HFFc6 (cell line): Measurements from ENCODE around the gene SMYD3. TPM values are rescaled to one million over a fixed set of nuclear protein-coding genes. Genes with fewer than 3 reads are reported as not detected.

Experiments
- DNase-seq: peaks from one replicate; pipeline ENCODE4 v3.0.0-alpha.2; 2018
- H3K27ac Mint-ChIP-seq: 2 replicates; pipeline ENCODE4 v1.8.0; 2020; ENCODE audit warnings: mild to moderate bottlenecking, mixed read lengths
- H3K27me3 Mint-ChIP-seq: 2 replicates; pipeline ENCODE4 v1.8.0; 2021; ENCODE audit warnings: mild to moderate bottlenecking, moderate library complexity, mixed read lengths; ENCODE audit not compliant: insufficient read depth
- H3K36me3 Mint-ChIP-seq: 2 replicates; pipeline ENCODE4 v1.8.0; 2021; ENCODE audit warnings: low read depth, mixed read lengths
- H3K4me1 Mint-ChIP-seq: 2 replicates; pipeline ENCODE4 v1.8.0; 2020; ENCODE audit warnings: low read depth, mixed read lengths
- H3K4me3 Mint-ChIP-seq: 2 replicates; pipeline ENCODE4 v1.8.0; 2020; ENCODE audit warnings: mild to moderate bottlenecking, moderate library complexity, mixed read lengths
- H3K9me3 Mint-ChIP-seq: 2 replicates; pipeline ENCODE4 v1.8.0; 2020; ENCODE audit warnings: mild to moderate bottlenecking, mixed read lengths
- total RNA-seq, 6 experiments: library from RNA; stranded (reverse); fragmentation: NEBNext Ultra II Directional; extraction: Animal tissue kit (Norgen Biotek cat#: 25700); gene quantifications; 2 replicates in 1 of 6; 3 replicates in 5 of 6; pipeline ENCODE4 v1.2.3, GENCODE V29; 2021
- TF ChIP-seq, protein P1 (sequence below): fragments of 200-600 bp; sonication (generic); IDR thresholded peaks from 2 replicates; pipeline ENCODE4 v1.5.0; 2021; ENCODE audit warnings: antibody characterized with exemption, mild to moderate bottlenecking

The SMYD3 gene
- total RNA-seq, 6 experiments from 2014 or later: 28.4 to 37.9 (median 31.2) TPM

DNA sequence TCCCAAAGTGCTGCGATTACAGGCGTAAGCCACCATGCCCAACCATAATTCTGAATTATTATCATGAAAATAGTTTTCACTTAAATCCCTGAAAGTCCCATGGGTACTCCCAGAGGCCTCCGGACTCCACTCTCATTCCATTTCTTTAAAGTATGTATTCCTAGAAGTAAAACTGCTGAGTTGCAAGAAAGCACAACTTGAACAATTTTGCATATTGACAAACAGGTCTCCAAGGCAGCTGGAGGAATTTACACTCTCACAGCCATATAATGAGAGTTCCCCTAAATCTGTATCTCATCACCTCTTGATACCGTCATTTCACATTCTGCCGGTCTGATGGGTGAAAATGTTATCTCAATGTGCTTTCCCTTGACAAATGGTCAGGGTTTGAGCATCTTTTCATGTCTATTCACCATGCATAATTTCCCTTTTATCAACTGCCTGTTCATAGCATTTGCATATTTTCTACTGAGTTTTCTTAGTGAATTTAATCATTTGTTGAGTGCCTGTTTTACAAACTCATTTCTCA, 129.4 kb downstream of the SMYD3 start:
- Mint-ChIP-seq H3K4me1 (peaks cover 8% of the 10 kb centered on the region; the same call in 1 of the 2 replicates), H3K27me3 (no peaks in the 10 kb centered on the region), H3K27ac (no peak overlapping the region), H3K36me3 (no peaks in the 10 kb centered on the region), H3K9me3 (no peaks in the 10 kb centered on the region), H3K4me3 (no peak overlapping the region)
- TF ChIP-seq, protein P1, sequence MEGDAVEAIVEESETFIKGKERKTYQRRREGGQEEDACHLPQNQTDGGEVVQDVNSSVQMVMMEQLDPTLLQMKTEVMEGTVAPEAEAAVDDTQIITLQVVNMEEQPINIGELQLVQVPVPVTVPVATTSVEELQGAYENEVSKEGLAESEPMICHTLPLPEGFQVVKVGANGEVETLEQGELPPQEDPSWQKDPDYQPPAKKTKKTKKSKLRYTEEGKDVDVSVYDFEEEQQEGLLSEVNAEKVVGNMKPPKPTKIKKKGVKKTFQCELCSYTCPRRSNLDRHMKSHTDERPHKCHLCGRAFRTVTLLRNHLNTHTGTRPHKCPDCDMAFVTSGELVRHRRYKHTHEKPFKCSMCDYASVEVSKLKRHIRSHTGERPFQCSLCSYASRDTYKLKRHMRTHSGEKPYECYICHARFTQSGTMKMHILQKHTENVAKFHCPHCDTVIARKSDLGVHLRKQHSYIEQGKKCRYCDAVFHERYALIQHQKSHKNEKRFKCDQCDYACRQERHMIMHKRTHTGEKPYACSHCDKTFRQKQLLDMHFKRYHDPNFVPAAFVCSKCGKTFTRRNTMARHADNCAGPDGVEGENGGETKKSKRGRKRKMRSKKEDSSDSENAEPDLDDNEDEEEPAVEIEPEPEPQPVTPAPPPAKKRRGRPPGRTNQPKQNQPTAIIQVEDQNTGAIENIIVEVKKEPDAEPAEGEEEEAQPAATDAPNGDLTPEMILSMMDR: no peak
- DNase-seq: no peak

DNA sequence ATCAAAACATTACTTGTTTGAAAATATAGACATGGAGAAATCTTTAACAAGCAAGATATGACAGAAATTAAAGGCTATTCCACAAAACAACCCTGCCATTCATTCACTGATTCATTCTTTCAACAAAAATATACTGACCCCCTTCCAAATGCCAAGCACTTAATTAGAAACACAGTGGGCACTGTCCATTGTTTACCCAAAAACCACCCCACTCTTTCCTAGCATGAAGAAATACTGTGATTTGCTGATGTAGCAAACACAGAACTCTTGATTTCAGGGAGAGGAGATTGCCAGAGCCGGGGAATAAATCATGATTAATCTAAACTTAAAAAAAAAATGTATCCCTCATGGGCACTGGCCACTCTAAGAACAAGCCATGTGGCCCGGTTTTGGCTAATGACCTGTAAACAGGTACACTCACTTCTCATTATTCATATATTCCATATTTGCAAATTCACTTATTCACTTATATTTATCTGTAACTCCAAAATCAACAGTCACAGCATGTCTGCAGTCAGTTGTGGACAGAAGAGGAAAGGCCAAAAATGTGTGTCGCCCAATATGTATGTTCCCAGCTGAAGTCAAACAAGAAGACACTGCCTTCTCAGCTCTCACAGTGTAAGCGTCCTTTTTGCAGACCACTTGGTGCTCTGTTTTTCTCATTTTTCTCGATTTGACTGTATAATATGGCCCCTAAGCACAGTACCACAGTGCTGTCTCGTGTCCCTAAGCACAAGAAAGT, 133.1 kb downstream of the SMYD3 start:
- no peaks in the 10 kb centered on the region for H3K9me3 Mint-ChIP-seq
- DNase-seq: no peak
- no peaks in the 10 kb centered on the region for H3K27me3 Mint-ChIP-seq
- H3K4me3 Mint-ChIP-seq: no peak overlapping the region
- peaks cover 8% of the 10 kb centered on the region; the same call in 1 of the 2 replicates for H3K4me1 Mint-ChIP-seq
- no peaks in the 10 kb centered on the region for H3K36me3 Mint-ChIP-seq
- H3K27ac Mint-ChIP-seq: no peak overlapping the region
- TF ChIP-seq, protein P1: no peak

DNA sequence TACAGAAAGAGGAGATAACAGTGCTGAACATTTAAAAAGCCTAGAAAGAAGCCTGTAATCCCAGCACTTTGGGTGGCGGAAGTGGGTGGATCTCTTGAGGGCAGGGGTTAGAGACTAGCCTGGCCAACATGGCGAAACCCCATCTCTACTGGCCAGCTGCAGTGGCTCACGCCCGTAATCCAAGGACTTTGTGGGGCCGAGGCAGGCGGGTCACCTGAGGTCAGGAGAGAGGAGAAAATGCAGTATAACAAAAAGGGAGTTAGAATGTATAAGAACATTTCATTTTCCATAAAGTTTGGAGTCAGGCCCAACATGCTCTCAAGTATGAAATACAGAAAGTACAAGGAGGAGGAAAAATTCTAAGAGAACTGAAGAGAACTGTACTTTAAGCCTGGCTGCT, 134.5 kb downstream of the SMYD3 start:
- Mint-ChIP-seq H3K4me1 (peaks cover 8% of the 10 kb centered on the region; the same call in 1 of the 2 replicates), H3K36me3 (no peaks in the 10 kb centered on the region), H3K27ac (no peak overlapping the region), H3K9me3 (no peaks in the 10 kb centered on the region), H3K4me3 (no peak overlapping the region), H3K27me3 (no peaks in the 10 kb centered on the region)
- TF ChIP-seq, protein P1: no peak
- no peak for DNase-seq

DNA sequence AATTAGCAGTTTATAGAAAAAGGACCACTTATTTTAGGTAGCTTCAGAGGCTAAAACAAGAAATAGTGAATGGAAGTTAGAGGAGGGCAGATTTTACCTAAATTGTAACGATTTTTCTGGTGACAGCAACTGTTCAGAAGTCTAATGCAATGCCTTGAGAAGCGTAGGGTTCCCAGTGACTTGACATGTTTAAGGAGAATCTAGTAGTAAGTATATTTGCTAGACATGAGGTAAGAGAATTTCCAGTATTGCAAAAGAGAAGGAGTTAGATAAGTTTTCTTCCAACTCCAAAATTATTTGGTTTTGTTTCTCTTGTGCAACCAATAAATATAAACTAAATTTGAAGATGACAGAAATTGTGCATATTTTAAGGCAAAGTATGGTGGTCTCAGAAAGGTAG, 140.0 kb downstream of the SMYD3 start:
- Mint-ChIP-seq H3K27ac (no peak overlapping the region), H3K9me3 (no peaks in the 10 kb centered on the region), H3K27me3 (no peaks in the 10 kb centered on the region), H3K36me3 (peaks cover 7% of the 10 kb centered on the region; the same call in 1 of the 2 replicates), H3K4me1 (no peaks in the 10 kb centered on the region), H3K4me3 (no peak overlapping the region)
- no peak for DNase-seq
- TF ChIP-seq, protein P1: no peak

DNA sequence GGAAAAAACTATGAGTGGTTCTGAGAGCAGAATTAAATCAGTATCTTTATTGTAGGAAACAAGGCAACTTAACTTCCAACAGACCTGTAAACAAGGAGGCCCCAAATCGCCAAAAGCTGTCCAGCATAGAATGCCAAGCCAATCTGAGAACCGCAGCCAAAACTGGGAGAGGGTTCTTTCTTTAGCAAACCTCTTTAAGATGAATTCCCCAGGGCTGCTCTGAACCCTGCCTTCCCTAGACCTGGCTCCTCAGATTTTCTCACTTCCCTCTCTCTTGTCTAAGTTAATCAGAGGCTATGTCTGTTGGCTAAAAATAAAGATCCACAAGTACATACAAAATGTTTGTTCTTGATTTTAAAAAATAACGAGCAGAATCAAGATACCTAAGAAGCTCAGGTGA, 141.4 kb downstream of the SMYD3 start:
- no peak for DNase-seq
- H3K4me3 Mint-ChIP-seq: no peak overlapping the region
- TF ChIP-seq, protein P1: no peak
- H3K9me3 Mint-ChIP-seq: no peaks in the 10 kb centered on the region
- no peaks in the 10 kb centered on the region for H3K4me1 Mint-ChIP-seq
- H3K27me3 Mint-ChIP-seq: no peaks in the 10 kb centered on the region
- no peak overlapping the region for H3K27ac Mint-ChIP-seq
- H3K36me3 Mint-ChIP-seq: peaks cover 10% of the 10 kb centered on the region; the same call in 1 of the 2 replicates
